Measurements from ENCODE around the gene ACER2. TPM values are rescaled to one million over a fixed set of nuclear protein-coding genes. Genes with fewer than 3 reads are reported as not detected.

Gene ACER2
- total and polyA plus RNA-seq, 2 of the 8 experiments (the other 6 are each of a cell fraction or from before 2014, with no cell fraction given), result 7.4 to 8.8 TPM

- Histone ChIP-seq H3K56ac (replicated peaks; ENCODE audit: insufficient read length, low read depth, low read length) (no peak overlapping the region), H3K79me1 (ENCODE audit: low read depth, low read length) (no peaks in the 10 kb centered on the region), H3K27me3 (replicated peaks in 1 of 4; ENCODE audit: control insufficient read depth in 3 of 4, extremely low read depth in 1 of 4, insufficient read depth in 3 of 4, low read length in 3 of 4) (no peaks in the 10 kb centered on the region), H2BK5ac (ENCODE audit: low read depth, low read length) (no peak overlapping the region), H3K14ac (ENCODE audit: insufficient read length) (no peak overlapping the region), H4K8ac (ENCODE audit: extremely low read depth, insufficient read depth, low read length) (no peak overlapping the region), H3K4me1 (replicated peaks in 1 of 4; ENCODE audit: control insufficient read depth in 3 of 4, insufficient read depth in 4 of 4, low read length in 3 of 4) (no peaks in the 10 kb centered on the region), H2AFZ (ENCODE audit: low read length) (no peak overlapping the region), H3K23me2 (ENCODE audit: low read depth, low read length) (no peaks in the 10 kb centered on the region; the same call in 1 of the 2 replicates), H3K4me3 (ENCODE audit: extremely low read depth in 1 of 4, insufficient read depth in 2 of 4, low read depth in 3 of 4, low read length in 4 of 4) (no peak overlapping the region), H3K79me2 (ENCODE audit: control insufficient read depth in 1 of 2, insufficient read depth in 2 of 2, low read length in 2 of 2) (no peaks in the 10 kb centered on the region), H3K9me3 (ENCODE audit: insufficient read depth in 2 of 2, low read depth in 1 of 2, low read length in 1 of 2) (peaks cover 5 to 10% of the 10 kb centered on the region in 2 experiments; a peak in 2 of 4 replicates), H3K36me3 (ENCODE audit: control insufficient read depth in 2 of 4, insufficient read depth in 4 of 4, low read length in 3 of 4) (peaks cover 0 to 28% (median 7%) of the 10 kb centered on the region in 4 experiments; a peak in 5 of 8 replicates), H3K9ac (replicated peaks in 1 of 4; ENCODE audit: extremely low read depth in 1 of 4, low read depth in 3 of 4, low read length in 3 of 4) (no peak overlapping the region), H2BK120ac (replicated peaks; ENCODE audit: low read depth, low read length) (no peak overlapping the region), H2AK5ac (ENCODE audit: low read depth, low read length) (no peak overlapping the region), H4K91ac (replicated peaks; ENCODE audit: insufficient read length, low read length) (no peak overlapping the region), H2BK20ac (ENCODE audit: low read length) (no peak overlapping the region), H3K23ac (ENCODE audit: insufficient read length) (no peak overlapping the region), H3K4ac (replicated peaks; ENCODE audit: insufficient read length, low read depth, low read length) (no peak overlapping the region), H4K20me1 (replicated peaks in 1 of 2; ENCODE audit: control insufficient read depth in 1 of 2, insufficient read depth in 2 of 2, low read length in 2 of 2) (no peaks in the 10 kb centered on the region), H3K4me2 (ENCODE audit: insufficient read depth in 1 of 2, low read depth in 2 of 2, low read length in 2 of 2) (no peak overlapping the region), H3K27ac (ENCODE audit: low read depth, low read length) (no peak overlapping the region), H4K5ac (ENCODE audit: insufficient read length, low read depth, low read length) (no peak overlapping the region), H2BK12ac (ENCODE audit: low read depth, low read length) (no peak overlapping the region), H2BK15ac (ENCODE audit: low read length) (no peak overlapping the region), H3K18ac (ENCODE audit: extremely low read depth, low read length) (no peak overlapping the region)
- CTCF ChIA-PET (ENCODE audit: partially characterized antibody), result interaction anchor here (0.8 to 1.4 kb wide), 8 partner anchors 11 to 100 kb away, joined by 3 to 7 read pairs (median 3); no protein-coding TSS in a partner anchor
- FAIRE-seq (no peak), DNase-seq (ENCODE audit: low read depth in 1 of 2, low spot score in 2 of 2) (no peak)
- POLR2A ChIA-PET (ENCODE audit: partially characterized antibody), result interaction anchor here (1.0 to 1.3 kb wide), 2 partner anchors 16 to 51 kb away, joined by 3 to 7 read pairs; partner anchors contain the start of gene RPS6
- 83% methylated on average over 2 of the region's 2 CpGs; no CpG with 5 or more reads in 1 of the 2 experiments for WGBS, 2 experiments (ENCODE audit: extremely low coverage in 1 of 2, insufficient coverage in 1 of 2, insufficient read length in 1 of 2, insufficient replicate concordance in 2 of 2, low coverage in 1 of 2, low lambda C conversion rate in 2 of 2, missing lambda C conversion rate in 1 of 2)
- TF ChIP-seq KDM5A (IDR thresholded peaks at IDR 0.05; ENCODE audit: low read length) (no peak), TEAD4 (IDR thresholded peaks at IDR 0.05; ENCODE audit: low read depth, low read length) (no peak), EZH2 (IDR thresholded peaks at IDR 0.05; ENCODE audit: low read depth, low read length, severe bottlenecking) (no peak), KDM1A (IDR thresholded peaks at IDR 0.05; ENCODE audit: borderline replicate concordance, low read length) (no peak), BRCA1 (IDR thresholded peaks at IDR 0.05; ENCODE audit: low read depth, low read length) (no peak), EGR1 (IDR thresholded peaks at IDR 0.05; ENCODE audit: borderline replicate concordance, low read depth, low read length) (no peak), CEBPB (IDR thresholded peaks at IDR 0.05; ENCODE audit: low read depth, low read length) (no peak), USF2 (IDR thresholded peaks at IDR 0.05; ENCODE audit: low read length) (no peak), CHD2 (IDR thresholded peaks at IDR 0.05; ENCODE audit: low read length) (no peak), FOSL1 (IDR thresholded peaks at IDR 0.05; ENCODE audit: insufficient read depth, low read depth, low read length) (no peak), SAP30 (IDR thresholded peaks at IDR 0.05; ENCODE audit: insufficient read depth, insufficient replicate concordance, low read length) (no peak), RNF2 (IDR thresholded peaks at IDR 0.05; ENCODE audit: borderline replicate concordance, low read depth, low read length, missing control alignments, poor library complexity, severe bottlenecking) (no peak)
These were observed 21.5 kb downstream of the ACER2 start for GRCh38 chr9:19430201-19430760.

All from H1 (cell line).